SHP77 (cell line): ENCODE results near the gene TYRO3.
"Not testable (repeated sequence)": the region's sequence is repeated elsewhere in the genome, so short reads cannot be mapped to it uniquely, and the experiment has no call there.

Experiments
- DNase-seq, 2 experiments: peaks; one replicate each; lab custom pipeline; 2025; lab: John Stamatoyannopoulos, UW

Gene TYRO3

GRCh38 chr15:41573396-41573795 is 14.4 kb downstream of the TYRO3 start:
- DNase-seq: no peak

GRCh38 chr15:41574158-41574557 is 15.1 kb downstream of the TYRO3 start:
- no peak for DNase-seq

GRCh38 chr15:41575282-41575681 is 16.3 kb downstream of the TYRO3 start:
- DNase-seq: no peak

GRCh38 chr15:41577863-41578735 is 19.1 kb downstream of the TYRO3 start:
- DNase-seq: no peak

- DNase-seq: no peak
Observed at GRCh38 chr15:41578736-41579383, 19.8 kb downstream of the TYRO3 start.

- DNase-seq: no peak
Observed at GRCh38 chr15:41581110-41581509, 22.1 kb downstream of the TYRO3 start.

GRCh38 chr15:41583795-41584194 is 24.8 kb downstream of the TYRO3 start:
- DNase-seq: no peak

- no peak for DNase-seq
Observed at GRCh38 chr15:41584636-41585126, 25.7 kb downstream of the TYRO3 start.

- DNase-seq: no peak
Observed at GRCh38 chr15:41585127-41586047, 26.4 kb downstream of the TYRO3 start.

GRCh38 chr15:41586531-41587282 is 27.7 kb downstream of the TYRO3 start:
- not testable (repeated sequence) for DNase-seq

- not testable (repeated sequence) for DNase-seq
Observed at GRCh38 chr15:41589018-41589417, 30.0 kb downstream of the TYRO3 start.

GRCh38 chr15:41589571-41589970 is 30.6 kb downstream of the TYRO3 start:
- not testable (repeated sequence) for DNase-seq

GRCh38 chr15:41591217-41591616 is 32.2 kb downstream of the TYRO3 start:
- not testable (repeated sequence) for DNase-seq

GRCh38 chr15:41592718-41593117 is 33.7 kb downstream of the TYRO3 start:
- DNase-seq: not testable (repeated sequence)

- DNase-seq: no peak
Observed at GRCh38 chr15:41594801-41595746, 36.1 kb downstream of the TYRO3 start.

GRCh38 chr15:41596972-41597371 is 38.0 kb downstream of the TYRO3 start:
- no peak for DNase-seq

GRCh38 chr15:41597787-41598186 is 38.8 kb downstream of the TYRO3 start:
- no peak for DNase-seq

- DNase-seq: no peak
Observed at GRCh38 chr15:41599061-41599460, 40.0 kb downstream of the TYRO3 start.

GRCh38 chr15:41603411-41603935 is 44.5 kb downstream of the TYRO3 start:
- no peak for DNase-seq
